Measurements from ENCODE around the gene FAM110D.

FAM110D gene

GRCh38 chr1:26129778-26130177 is 29.1 kb upstream of the FAM110D start:
- no peak for DNase-seq (ENCODE audit: low spot score)

- no peak for DNase-seq (ENCODE audit: low spot score)
Measured at GRCh38 chr1:26130695-26131094, 28.2 kb upstream of the FAM110D start.

- DNase-seq (ENCODE audit: low spot score), result no peak
Measured at GRCh38 chr1:26132128-26132833, 26.6 kb upstream of the FAM110D start.

GRCh38 chr1:26132834-26133167 is 26.1 kb upstream of the FAM110D start:
- DNase-seq (ENCODE audit: low spot score), result no peak

GRCh38 chr1:26134466-26134865 is 24.4 kb upstream of the FAM110D start:
- no peak for DNase-seq (ENCODE audit: low spot score)

- DNase-seq (ENCODE audit: low spot score), result no peak
Measured at GRCh38 chr1:26138974-26139558, 19.8 kb upstream of the FAM110D start.

GRCh38 chr1:26142159-26142558 is 16.7 kb upstream of the FAM110D start:
- DNase-seq (ENCODE audit: low spot score), result no peak

GRCh38 chr1:26145041-26145959 is 13.6 kb upstream of the FAM110D start:
- DNase-seq (ENCODE audit: low spot score), result peak; percentile 83

- DNase-seq (ENCODE audit: low spot score), result no peak
Measured at GRCh38 chr1:26145960-26146294, 13.0 kb upstream of the FAM110D start.

- DNase-seq (ENCODE audit: low spot score), result no peak
Measured at GRCh38 chr1:26148887-26149286, 10.0 kb upstream of the FAM110D start.

GRCh38 chr1:26153966-26154532 is 4.8 kb upstream of the FAM110D start:
- DNase-seq (ENCODE audit: low spot score), result no peak

- DNase-seq (ENCODE audit: low spot score), result no peak
Measured at GRCh38 chr1:26154750-26155149, 4.1 kb upstream of the FAM110D start.

GRCh38 chr1:26155370-26156284 is 3.3 kb upstream of the FAM110D start:
- DNase-seq (ENCODE audit: low spot score), result no peak

- no peak for DNase-seq (ENCODE audit: low spot score)
Measured at GRCh38 chr1:26156285-26157038, 2.4 kb upstream of the FAM110D start.

GRCh38 chr1:26158271-26158907 is 490 bp upstream of the FAM110D start:
- no peak for DNase-seq (ENCODE audit: low spot score)

GRCh38 chr1:26159743-26160039 is 812 bp downstream of the FAM110D start:
- no peak for DNase-seq (ENCODE audit: low spot score)

GRCh38 chr1:26160527-26161414 is 1.9 kb downstream of the FAM110D start:
- no peak for DNase-seq (ENCODE audit: low spot score)

GRCh38 chr1:26161415-26162219 is 2.7 kb downstream of the FAM110D start:
- no peak for DNase-seq (ENCODE audit: low spot score)

- no peak for DNase-seq (ENCODE audit: low spot score)
Measured at GRCh38 chr1:26162220-26162709, 3.4 kb downstream of the FAM110D start.
